Measurements from ENCODE around the gene OR9A2.

Gene OR9A2

GRCh38 chr7:143047326-143047725 is 20.4 kb upstream of the OR9A2 start:
- no peak for TF ChIP-seq CTCF (IDR thresholded peaks at IDR 0.05; ENCODE audit: low read depth, low read length, missing control alignments)
- Histone ChIP-seq H3K27ac (no peak overlapping the region), H3K27me3 (replicated peaks) (no peaks in the 10 kb centered on the region), H3K4me3 (ENCODE audit: low read depth, low read length) (no peak overlapping the region), H3K36me3 (replicated peaks) (no peaks in the 10 kb centered on the region)
- in situ Hi-C loops (cut with HindIII; ENCODE audit: low pct_ligation_motif_present, low sequenced_read_pairs) = no loop called here
- DNase-seq = no peak

GRCh38 chr7:143046426-143046851 is 19.5 kb upstream of the OR9A2 start:
- Histone ChIP-seq H3K36me3 (replicated peaks) (no peaks in the 10 kb centered on the region), H3K4me3 (ENCODE audit: low read depth, low read length) (no peak overlapping the region), H3K27me3 (replicated peaks) (no peaks in the 10 kb centered on the region), H3K27ac (no peak overlapping the region)
- no peak for DNase-seq
- in situ Hi-C loops (cut with HindIII; ENCODE audit: low pct_ligation_motif_present, low sequenced_read_pairs) = no loop called here
- TF ChIP-seq CTCF (IDR thresholded peaks at IDR 0.05; ENCODE audit: low read depth, low read length, missing control alignments) = no peak

DNA sequence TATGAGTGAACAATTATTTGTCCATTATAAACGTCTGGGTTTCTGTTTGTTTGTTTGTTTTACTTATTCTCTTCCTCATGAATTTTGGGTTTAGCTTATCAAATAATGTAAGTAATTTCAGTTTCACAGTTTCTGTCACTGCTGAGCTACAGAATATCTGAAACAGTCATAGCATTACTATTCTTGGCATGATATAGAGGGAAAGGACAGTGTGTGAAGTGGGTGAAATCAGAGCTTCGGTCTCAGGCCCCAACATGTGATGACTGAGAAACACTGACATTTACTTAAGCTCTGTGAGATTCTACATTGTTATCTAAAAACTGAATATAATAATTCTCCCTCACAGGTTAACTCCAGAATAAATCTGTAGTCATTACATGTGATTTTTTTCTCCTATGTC is 16.5 kb upstream of the OR9A2 start:
- Histone ChIP-seq H3K4me3 (ENCODE audit: low read depth, low read length) (no peak overlapping the region), H3K36me3 (replicated peaks) (no peaks in the 10 kb centered on the region), H3K27me3 (replicated peaks) (no peaks in the 10 kb centered on the region), H3K27ac (peak overlapping the region; percentile 11)
- no peak for TF ChIP-seq CTCF (IDR thresholded peaks at IDR 0.05; ENCODE audit: low read depth, low read length, missing control alignments)
- in situ Hi-C loops (cut with HindIII; ENCODE audit: low pct_ligation_motif_present, low sequenced_read_pairs) = no loop called here
- DNase-seq = peak; percentile 62

DNA sequence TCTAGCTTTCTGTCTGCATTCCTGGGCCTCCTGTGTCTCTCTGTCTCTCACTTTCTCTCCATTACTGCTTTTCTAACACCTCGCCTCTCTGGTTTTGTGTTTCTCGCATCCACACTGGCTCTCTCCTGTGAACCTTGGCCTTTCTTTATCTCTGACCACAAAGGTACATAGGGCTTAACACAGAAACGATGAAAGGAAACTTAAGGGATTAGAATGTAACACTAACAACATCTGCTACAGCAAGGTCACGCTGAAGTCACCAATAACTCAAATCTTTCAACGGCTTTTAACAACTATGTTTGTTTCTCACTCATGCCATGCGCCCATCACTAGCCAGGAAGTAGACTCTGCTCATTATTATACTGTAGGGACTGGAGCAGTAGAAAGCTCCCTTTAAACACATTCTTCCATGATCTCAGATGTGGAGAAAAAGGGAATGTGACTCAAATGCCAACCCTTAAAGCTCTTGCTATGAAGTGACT is 15.9 kb upstream of the OR9A2 start:
- in situ Hi-C loops (cut with HindIII; ENCODE audit: low pct_ligation_motif_present, low sequenced_read_pairs) = no loop called here
- H3K27ac ChIP-seq = peak overlapping the region; percentile 11
- no peak overlapping the region for H3K4me3 ChIP-seq (ENCODE audit: low read depth, low read length)
- TF ChIP-seq CTCF (IDR thresholded peaks at IDR 0.05; ENCODE audit: low read depth, low read length, missing control alignments) = no peak
- H3K27me3 ChIP-seq (replicated peaks) = no peaks in the 10 kb centered on the region
- H3K36me3 ChIP-seq (replicated peaks) = no peaks in the 10 kb centered on the region
- DNase-seq = no peak

DNA sequence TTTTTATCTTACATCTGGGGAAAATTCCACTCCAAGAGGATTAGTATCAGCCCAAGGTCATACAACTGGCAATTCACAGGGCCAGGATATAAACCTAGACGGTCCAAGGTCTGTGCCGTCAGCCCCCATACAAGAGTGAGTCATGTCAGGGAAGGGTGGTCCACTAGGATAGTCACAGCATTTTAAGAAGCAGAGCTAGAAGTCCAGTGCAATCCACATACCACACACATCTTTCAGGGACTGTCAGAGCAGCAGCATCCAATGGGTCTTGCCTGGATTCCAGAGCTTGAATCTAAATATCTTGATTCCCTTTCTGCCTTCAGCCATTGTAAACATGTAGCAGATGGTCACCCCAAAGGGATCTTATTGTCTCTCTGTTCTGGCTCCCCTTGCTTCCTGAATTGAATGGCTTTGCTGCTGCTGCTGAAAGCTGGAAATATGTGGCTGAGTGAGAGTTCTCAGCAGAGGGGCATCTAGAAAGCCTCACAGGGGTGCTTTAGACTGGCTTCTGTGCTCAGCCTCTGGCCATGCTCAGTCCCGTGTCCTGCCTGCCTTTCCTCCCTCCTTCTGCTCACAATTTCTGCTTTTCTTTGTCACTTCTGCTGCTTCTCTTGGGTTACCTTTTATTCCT is 15.3 kb upstream of the OR9A2 start:
- Histone ChIP-seq H3K27ac (no peak overlapping the region), H3K4me3 (ENCODE audit: low read depth, low read length) (no peak overlapping the region), H3K36me3 (replicated peaks) (no peaks in the 10 kb centered on the region), H3K27me3 (replicated peaks) (no peaks in the 10 kb centered on the region)
- in situ Hi-C loops (cut with HindIII; ENCODE audit: low pct_ligation_motif_present, low sequenced_read_pairs) = no loop called here
- peak; percentile 20 for DNase-seq
- TF ChIP-seq CTCF (IDR thresholded peaks at IDR 0.05; ENCODE audit: low read depth, low read length, missing control alignments) = no peak

GRCh38 chr7:143041346-143041745 is 14.4 kb upstream of the OR9A2 start:
- Histone ChIP-seq H3K36me3 (replicated peaks) (no peaks in the 10 kb centered on the region), H3K27ac (no peak overlapping the region), H3K27me3 (replicated peaks) (no peaks in the 10 kb centered on the region), H3K4me3 (ENCODE audit: low read depth, low read length) (no peak overlapping the region)
- in situ Hi-C loops (cut with HindIII; ENCODE audit: low pct_ligation_motif_present, low sequenced_read_pairs) = no loop called here
- no peak for DNase-seq
- TF ChIP-seq CTCF (IDR thresholded peaks at IDR 0.05; ENCODE audit: low read depth, low read length, missing control alignments) = no peak

Data from brain microvascular endothelial cell (primary cell).